IMR-90 (cell line): ENCODE results near the gene HMX1. TPM values are rescaled to one million over a fixed set of nuclear protein-coding genes. Genes with fewer than 3 reads are reported as not detected.

Source experiments
- ATAC-seq: fragments of 200-7000 bp; cut with Tn5 transposase; 2 replicates; pipeline ENCODE4 v1.9.1; 2020; ENCODE audit warnings: low read depth, mild to moderate bottlenecking, moderate library complexity
- BruUV-seq: library from RNA; stranded (reverse); fragments of 400-500 nt; replicated peaks from 2 replicates; lab custom pipeline; 2021; lab: Mats Ljungman, UMichigan
- CTCF ChIA-PET: fragments of 300-600 bp; formaldehyde crosslinking; extraction: SDS; loops from one replicate; lab custom pipeline; 2021; ENCODE audit warnings: antibody characterized with exemption; lab: Yijun Ruan, JAX
- POLR2A ChIA-PET: fragments of 300-600 bp; sonication (Branson Sonifier 250); formaldehyde crosslinking; loops from one replicate; lab custom pipeline; 2022; ENCODE audit warnings: antibody characterized with exemption; ENCODE audit not compliant: unreplicated experiment; lab: Charles Lee
- DNase-seq: peaks from one replicate; pipeline ENCODE4 v3.0.0; 2013
- H2AFZ ChIP-seq: replicated peaks from 2 replicates; pipeline ENCODE3; 2013; ENCODE audit warnings: low read length, mild to moderate bottlenecking; ENCODE audit not compliant: poor library complexity
- H2AK5ac ChIP-seq: 2 replicates; pipeline ENCODE4 v1.6.1; 2013; ENCODE audit warnings: low read depth, low read length, inconsistent platforms
- H2AK9ac ChIP-seq: replicated peaks from 2 replicates; pipeline ENCODE3; 2013; ENCODE audit warnings: mild to moderate bottlenecking, low read depth, low read length, moderate library complexity; ENCODE audit not compliant: poor library complexity
- H2BK120ac ChIP-seq: 2 replicates; pipeline ENCODE4 v1.6.1; 2013; ENCODE audit warnings: low read depth, low read length, inconsistent platforms
- H2BK15ac ChIP-seq: 3 replicates; pipeline ENCODE4 v1.6.1; 2013; ENCODE audit warnings: low read depth, low read length, inconsistent platforms
- H2BK20ac ChIP-seq: 2 replicates; pipeline ENCODE4 v1.6.1; 2013; ENCODE audit warnings: low read depth, mild to moderate bottlenecking, inconsistent platforms, low read length, moderate library complexity
- H2BK5ac ChIP-seq: 2 replicates; pipeline ENCODE4 v1.6.1; 2013; ENCODE audit warnings: mild to moderate bottlenecking, low read depth, low read length, inconsistent platforms; ENCODE audit not compliant: poor library complexity, severe bottlenecking
- H3K14ac ChIP-seq: replicated peaks from 2 replicates; pipeline ENCODE4 v1.6.1; 2013; ENCODE audit warnings: low read depth, low read length, inconsistent platforms
- H3K18ac ChIP-seq: 2 replicates; pipeline ENCODE4 v1.6.1; 2013; ENCODE audit warnings: low read depth, low read length, control low read depth
- H3K23ac ChIP-seq: 2 replicates; pipeline ENCODE4 v1.6.1; 2013; ENCODE audit warnings: low read depth, low read length, inconsistent platforms
- H3K27ac ChIP-seq: 2 replicates; pipeline ENCODE4 v1.5.1; 2013; ENCODE audit warnings: mild to moderate bottlenecking, control low read depth, low read length; ENCODE audit not compliant: insufficient read depth
- H3K27me3 ChIP-seq: 2 replicates; pipeline ENCODE4 v1.6.1; 2013; ENCODE audit warnings: low read length; ENCODE audit not compliant: control insufficient read depth, insufficient read depth
- H3K36me3 ChIP-seq: 2 replicates; pipeline ENCODE4 v1.6.1; 2013; ENCODE audit warnings: low read length, mixed read lengths; ENCODE audit not compliant: control insufficient read depth, insufficient read depth
- H3K4ac ChIP-seq: 2 replicates; pipeline ENCODE4 v1.6.1; 2013; ENCODE audit warnings: low read depth, low read length, inconsistent platforms
- H3K4me1 ChIP-seq: 2 replicates; pipeline ENCODE4 v1.6.1; 2013; ENCODE audit warnings: low read length, mixed read lengths; ENCODE audit not compliant: control insufficient read depth, insufficient read depth
- H3K4me2 ChIP-seq: 2 replicates; pipeline ENCODE4 v1.6.1; 2013; ENCODE audit warnings: low read depth, mild to moderate bottlenecking, control low read depth, low read length, moderate library complexity
- H3K4me3 ChIP-seq: 2 replicates; pipeline ENCODE4 v1.5.1; 2013; ENCODE audit warnings: low read depth, mild to moderate bottlenecking, control low read depth, low read length, moderate library complexity; ENCODE audit not compliant: insufficient read depth
- H3K56ac ChIP-seq: 2 replicates; pipeline ENCODE4 v1.6.1; 2013; ENCODE audit warnings: low read length, inconsistent platforms; ENCODE audit not compliant: insufficient read depth; ENCODE audit errors: extremely low read depth
- H3K79me1 ChIP-seq, 2 experiments: 2 replicates each; pipeline ENCODE4 v1.6.1; 2013; ENCODE audit warnings: low read length in 2 of 2, inconsistent platforms in 1 of 2, low read depth in 1 of 2
- H3K9ac ChIP-seq: 2 replicates; pipeline ENCODE4 v1.6.1; 2013; ENCODE audit warnings: low read depth, low read length, control low read depth
- H3K9me1 ChIP-seq: 2 replicates; pipeline ENCODE4 v1.6.1; 2013; ENCODE audit warnings: low read length, inconsistent platforms; ENCODE audit not compliant: insufficient read depth
- H3K9me3 ChIP-seq: 2 replicates; pipeline ENCODE4 v1.6.1; 2013; ENCODE audit warnings: low read length; ENCODE audit not compliant: control insufficient read depth, insufficient read depth
- H4K20me1 ChIP-seq: 2 replicates; pipeline ENCODE4 v1.6.1; 2013; ENCODE audit warnings: low read length, inconsistent platforms; ENCODE audit not compliant: insufficient read depth
- H4K5ac ChIP-seq: 2 replicates; pipeline ENCODE4 v1.6.1; 2013; ENCODE audit warnings: mild to moderate bottlenecking, low read depth, low read length, control low read depth
- H4K8ac ChIP-seq, 2 experiments: 2 replicates each; pipeline ENCODE4 v1.6.1; 2013; ENCODE audit warnings: low read depth in 2 of 2, low read length in 2 of 2, control low read depth in 1 of 2, inconsistent platforms in 1 of 2
- H4K91ac ChIP-seq: 2 replicates; pipeline ENCODE4 v1.6.1; 2013; ENCODE audit warnings: low read depth, low read length, inconsistent platforms; ENCODE audit not compliant: insufficient read depth
- CHD1 ChIP-seq: IDR thresholded peaks from 2 replicates; pipeline ENCODE4 v1.6.1; 2012; ENCODE audit warnings: low read depth, low read length, improper control_type of control experiment
- MAFK ChIP-seq: IDR thresholded peaks from 2 replicates; pipeline ENCODE4 v1.6.1; 2012; ENCODE audit warnings: low read depth, low read length, improper control_type of control experiment
- NFE2L2 ChIP-seq: fragments of 150-350 bp; IDR thresholded peaks from 2 replicates; pipeline ENCODE4 v1.6.1; 2016; ENCODE audit warnings: low read depth, mild to moderate bottlenecking, low read length
- POLR2A ChIP-seq: IDR thresholded peaks from 2 replicates; pipeline ENCODE4 v1.6.1; 2012; ENCODE audit warnings: mild to moderate bottlenecking, low read depth, low read length
- WGBS, 2 experiments: methylation state at CpG; one replicate each; pipeline versions ENCODE4 v1.1.5 to v1.1.7; 2013; ENCODE audit warnings: missing lambda C conversion rate in 2 of 2; ENCODE audit not compliant: insufficient read length in 1 of 2; ENCODE audit errors: extremely low coverage in 2 of 2; 5-methylcytosine and 5-hydroxymethylcytosine counted together
- dilution Hi-C: fragments of 300-500 bp; cut with HindIII; formaldehyde crosslinking; loops from one replicate; pipeline ENCODE4 v1.14.3; 2018; ENCODE audit warnings: low sequenced_read_pairs; ENCODE audit not compliant: unreplicated experiment
- in situ Hi-C: fragments of 300-500 bp; cut with MboI; formaldehyde crosslinking; loops from 3 replicates; pipeline ENCODE4 v1.14.3; 2019; ENCODE audit warnings: low sequenced_read_pairs, inconsistent platforms, mixed read lengths
- intact Hi-C: fragments of 100-400 bp; cut with micrococcal nuclease; formaldehyde crosslinking; loops from 2 replicates; pipeline ENCODE4 v1.10.0; 2022
- polyA plus RNA-seq, 3 experiments: library from polyadenylated mRNA; depleted of rRNA; stranded (reverse); fragments of >200 nt; gene quantifications; 2 replicates each; pipeline ENCODE4 v1.2.3, GENCODE V29; 2012; ENCODE audit warnings: low replicate concordance in 1 of 3
- total RNA-seq: library from RNA; depleted of rRNA; stranded (reverse); fragments of >200 nt; gene quantifications from 2 replicates; pipeline ENCODE4 v1.2.3, GENCODE V29; 2012

HMX1 gene
- total and polyA plus RNA-seq, 2 of the 4 experiments (the other 2 are of a cell fraction) = not detected

DNA sequence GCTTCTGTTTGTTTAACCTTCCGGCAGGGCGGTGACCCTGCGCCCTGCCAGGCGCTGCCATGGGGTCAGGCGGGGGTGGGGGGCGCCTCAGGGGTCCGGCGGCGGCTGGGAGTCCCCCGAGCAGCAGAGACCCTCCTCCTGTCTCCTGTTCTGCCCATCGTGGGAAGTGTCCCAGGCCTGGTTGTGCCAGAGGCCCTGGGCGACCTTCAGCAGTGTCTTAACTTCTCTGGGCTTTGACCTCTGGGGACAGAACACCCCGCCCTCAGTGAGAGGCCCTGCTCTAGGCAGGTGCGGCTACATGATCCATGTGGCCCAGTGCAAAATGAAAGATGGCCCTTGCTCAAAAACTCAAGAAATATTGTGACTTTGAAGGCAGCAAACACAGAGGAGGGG is 22.8 kb upstream of the HMX1 start:
- no peaks in the 10 kb centered on the region for H3K9me1 ChIP-seq
- in situ Hi-C loops (no loop called here), dilution Hi-C loops (no loop called here), intact Hi-C loops (no loop called here)
- ChIA-PET POLR2A (no interaction called here), CTCF (no interaction called here)
- no peak overlapping the region for H2BK20ac ChIP-seq
- no peak overlapping the region for H2BK120ac ChIP-seq
- no peak for DNase-seq
- H2BK5ac ChIP-seq = no peak overlapping the region
- no peak overlapping the region for H3K14ac ChIP-seq
- H3K4ac ChIP-seq = no peak overlapping the region
- H3K9ac ChIP-seq = no peak overlapping the region
- H2BK15ac ChIP-seq = no peak overlapping the region
- TF ChIP-seq NFE2L2 (no peak), CHD1 (no peak), MAFK (no peak), POLR2A (no peak)
- no peak overlapping the region for H3K4me3 ChIP-seq
- no peak overlapping the region for H4K5ac ChIP-seq
- no peaks in the 10 kb centered on the region for H3K9me3 ChIP-seq
- BruUV-seq = no TSS peak
- no peak overlapping the region for H3K23ac ChIP-seq
- no peak overlapping the region for H3K4me2 ChIP-seq
- 0% methylated on average over 6 of the region's 14 CpGs; no CpG with 5 or more reads in 1 of the 2 experiments for WGBS, 2 experiments
- H4K91ac ChIP-seq = no peak overlapping the region
- no peaks in the 10 kb centered on the region for H3K36me3 ChIP-seq
- H3K4me1 ChIP-seq = no peaks in the 10 kb centered on the region
- H4K8ac ChIP-seq = no peak overlapping the region
- peaks cover 38% of the 10 kb centered on the region for H3K27me3 ChIP-seq
- no peak for ATAC-seq
- no peaks in the 10 kb centered on the region for H3K79me1 ChIP-seq
- H3K56ac ChIP-seq = no peak overlapping the region
- H2AK9ac ChIP-seq = no peak overlapping the region
- no peak overlapping the region for H3K18ac ChIP-seq
- no peaks in the 10 kb centered on the region for H4K20me1 ChIP-seq
- no peak overlapping the region for H2AK5ac ChIP-seq
- H2AFZ ChIP-seq = no peak overlapping the region
- no peak overlapping the region for H3K27ac ChIP-seq
